NCI-H1436 treated with DMSO at 0.1 percent for 48 hours (cell line): ENCODE measurements around the gene ADAMTSL1.

ENCODE experiments used
- DNase-seq: peaks from one replicate; lab custom pipeline; 2025; lab: John Stamatoyannopoulos, UW

The ADAMTSL1 gene

GRCh38 chr9:18606846-18607245 lies 132.9 kb downstream of the ADAMTSL1 start:
- no peak for DNase-seq

- no peak for DNase-seq
Measured at GRCh38 chr9:18608371-18608770, 134.4 kb downstream of the ADAMTSL1 start.

- DNase-seq, result no peak
Measured at GRCh38 chr9:18610956-18611355, 137.0 kb downstream of the ADAMTSL1 start.

DNA sequence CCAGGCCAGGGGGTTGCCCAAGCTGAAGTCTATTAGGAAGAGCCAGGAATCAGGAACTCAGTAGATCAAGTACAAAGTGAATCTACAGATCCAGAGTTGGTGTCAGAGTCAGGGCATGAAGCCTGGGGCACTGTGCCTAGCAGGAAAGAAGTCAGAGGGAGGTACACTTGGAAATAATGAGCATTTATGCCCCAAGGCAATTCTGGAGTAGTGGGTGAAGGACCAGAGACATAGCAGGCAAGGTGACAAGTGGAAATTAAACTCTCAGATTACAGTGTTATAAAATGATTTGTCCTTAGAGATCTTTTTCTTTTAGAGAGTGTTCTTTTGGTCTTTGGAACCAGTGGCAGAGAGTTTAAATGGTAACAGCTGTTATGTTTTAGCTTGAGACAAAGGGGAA lies 138.0 kb downstream of the ADAMTSL1 start:
- peak; percentile 76 for DNase-seq

DNA sequence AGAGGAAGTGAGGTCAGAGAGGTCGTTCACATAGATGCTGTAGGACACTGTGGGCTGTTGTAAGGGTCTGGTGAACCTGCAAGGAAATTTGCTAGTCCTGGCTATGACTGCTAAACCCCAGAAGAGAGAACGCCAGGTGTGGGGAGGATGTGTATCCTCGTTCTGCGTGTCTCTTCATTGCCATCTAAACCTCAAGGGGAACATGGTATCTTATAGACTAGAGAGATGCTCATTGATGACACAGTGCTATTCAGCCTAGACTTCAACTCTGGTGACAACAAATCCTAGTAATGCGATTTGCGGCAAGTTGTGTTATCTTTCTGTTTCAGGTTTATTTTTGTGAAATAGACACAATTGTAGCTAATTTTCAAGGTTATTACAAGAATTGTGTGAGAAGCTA lies 140.2 kb downstream of the ADAMTSL1 start:
- DNase-seq, result no peak

- DNase-seq, result no peak
Measured at GRCh38 chr9:18614651-18615050, 140.7 kb downstream of the ADAMTSL1 start.

DNA sequence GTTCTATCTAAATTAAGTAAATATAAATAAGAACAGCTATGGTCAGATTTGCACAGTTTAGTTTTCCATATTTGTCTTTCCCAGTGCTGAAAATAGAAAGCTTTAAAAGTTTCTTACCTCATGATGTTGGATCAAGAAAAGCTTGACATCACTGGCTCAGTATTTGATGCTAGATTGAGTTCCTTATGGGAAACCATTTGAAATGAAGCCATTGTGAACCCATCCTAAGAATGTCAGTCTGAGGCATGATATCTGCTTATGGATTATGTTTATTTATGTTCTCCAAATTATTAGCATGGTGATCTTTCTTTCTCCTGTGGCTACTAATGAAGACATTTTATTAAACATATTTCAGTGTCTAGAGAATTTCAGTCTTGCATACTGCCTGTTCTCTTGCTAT lies 143.0 kb downstream of the ADAMTSL1 start:
- DNase-seq, result no peak

- no peak for DNase-seq
Measured at GRCh38 chr9:18617759-18618158, 143.8 kb downstream of the ADAMTSL1 start.

DNA sequence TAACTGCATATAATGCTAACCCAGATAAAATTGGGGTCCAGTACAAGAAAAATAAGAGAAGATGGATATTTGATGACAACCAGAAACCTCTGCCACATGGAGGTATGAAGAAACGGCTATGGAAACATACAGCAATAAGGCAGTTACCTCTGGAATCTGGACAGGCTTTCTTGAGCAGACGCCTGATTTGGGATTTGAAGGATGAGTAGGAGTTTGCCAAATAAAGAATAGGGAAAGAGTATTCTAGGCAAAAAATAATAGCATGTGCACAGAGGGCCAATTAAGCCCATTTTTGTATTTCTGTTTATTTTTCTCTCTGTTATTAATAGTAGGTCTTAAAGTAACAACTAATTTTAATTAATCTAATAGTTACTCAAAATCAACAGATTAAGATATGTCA lies 144.9 kb downstream of the ADAMTSL1 start:
- no peak for DNase-seq

- no peak for DNase-seq
Measured at GRCh38 chr9:18622186-18622836, 148.4 kb downstream of the ADAMTSL1 start.

DNA sequence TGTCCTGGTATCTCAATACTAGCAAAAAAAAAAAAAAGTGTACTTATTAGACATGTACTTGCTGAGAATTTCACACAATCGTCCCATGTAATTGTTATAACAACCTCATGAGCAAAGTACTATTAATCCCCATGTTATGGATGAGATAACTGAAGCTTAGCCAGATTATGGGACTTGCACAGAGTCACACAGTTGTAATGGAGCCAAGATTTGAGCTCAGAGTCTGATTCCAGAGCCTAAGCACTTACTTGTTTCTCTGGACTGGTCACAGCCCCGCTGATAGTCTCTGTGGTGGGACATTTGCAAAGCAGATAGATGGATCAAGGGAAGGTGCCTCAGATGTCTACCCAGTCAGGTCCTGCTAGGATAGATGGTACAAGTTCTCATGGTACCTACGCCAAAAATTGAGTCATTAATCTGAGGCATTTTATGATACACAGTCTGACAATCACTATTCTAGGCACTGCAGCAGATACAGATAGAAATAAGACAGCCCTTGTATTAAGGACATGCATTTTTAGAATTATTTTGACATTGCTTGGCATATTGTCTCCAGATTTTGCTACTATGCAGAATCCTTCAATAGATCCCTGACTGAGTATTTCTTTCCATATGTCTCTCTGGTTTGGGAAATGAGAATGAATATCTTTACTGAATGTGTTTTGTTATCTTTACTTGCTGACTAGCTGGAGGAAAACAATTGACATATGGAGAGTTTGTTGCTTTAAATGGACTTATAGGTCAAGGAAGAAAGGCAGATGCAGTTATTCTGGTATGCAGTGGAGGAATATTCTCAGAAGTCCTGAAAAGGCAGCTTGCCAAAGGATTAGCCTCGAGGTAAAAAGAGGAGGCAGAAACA lies 149.5 kb downstream of the ADAMTSL1 start:
- DNase-seq, result no peak

DNA sequence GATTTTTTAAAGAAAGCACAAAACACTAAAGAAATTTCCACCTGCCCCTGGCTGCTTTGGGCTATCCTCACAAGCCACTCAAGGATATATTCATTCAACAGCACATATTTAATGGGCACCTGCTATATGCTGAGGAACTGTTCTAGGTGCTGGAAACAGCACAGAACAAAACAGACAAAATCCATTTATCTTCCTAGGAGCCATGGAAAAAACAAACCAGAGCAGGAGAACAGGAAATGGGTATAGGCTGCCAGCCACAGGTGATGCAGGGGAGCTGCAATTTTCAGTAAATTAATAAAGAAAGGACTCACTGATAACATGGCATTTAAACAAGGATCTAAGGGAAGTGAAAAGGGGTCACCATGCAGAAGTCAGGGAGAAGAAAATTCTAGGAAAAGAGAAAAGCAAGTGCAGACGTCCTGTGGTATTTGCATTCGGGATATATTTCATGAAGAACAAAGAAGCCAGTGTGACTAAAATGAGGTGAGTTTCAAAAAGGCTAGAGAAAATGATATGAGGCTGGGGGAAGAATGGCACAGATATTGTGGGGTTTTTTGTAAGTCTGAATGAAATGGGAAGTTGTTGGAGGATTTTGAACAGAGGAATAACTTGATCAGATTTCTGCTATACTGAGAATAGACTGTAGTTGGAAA lies 152.2 kb downstream of the ADAMTSL1 start:
- no peak for DNase-seq

GRCh38 chr9:18629136-18629535 lies 155.2 kb downstream of the ADAMTSL1 start:
- no peak for DNase-seq

- DNase-seq, result no peak
Measured at GRCh38 chr9:18632632-18633403, 158.9 kb downstream of the ADAMTSL1 start.

DNA sequence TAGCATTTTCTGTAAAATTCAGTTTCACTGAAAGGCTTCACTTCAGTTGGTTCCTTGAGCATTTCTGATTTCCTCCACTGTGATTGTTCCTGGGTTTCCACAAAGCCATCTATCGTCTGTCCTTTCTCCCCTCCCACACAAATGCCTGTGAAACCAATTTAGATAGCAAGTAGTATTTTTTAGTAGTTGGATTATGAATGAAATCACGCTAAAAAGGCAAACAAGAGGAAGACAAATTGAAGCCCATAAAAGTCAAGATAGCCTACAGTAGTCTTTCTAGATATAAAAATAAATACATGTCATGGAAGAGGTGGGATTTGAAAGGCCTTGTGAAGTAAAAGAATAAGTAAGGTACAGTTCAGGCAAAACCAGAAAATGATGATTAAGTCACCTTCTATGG lies 162.8 kb downstream of the ADAMTSL1 start:
- no peak for DNase-seq

- DNase-seq, result no peak
Measured at GRCh38 chr9:18638371-18639249, 164.7 kb downstream of the ADAMTSL1 start.

DNA sequence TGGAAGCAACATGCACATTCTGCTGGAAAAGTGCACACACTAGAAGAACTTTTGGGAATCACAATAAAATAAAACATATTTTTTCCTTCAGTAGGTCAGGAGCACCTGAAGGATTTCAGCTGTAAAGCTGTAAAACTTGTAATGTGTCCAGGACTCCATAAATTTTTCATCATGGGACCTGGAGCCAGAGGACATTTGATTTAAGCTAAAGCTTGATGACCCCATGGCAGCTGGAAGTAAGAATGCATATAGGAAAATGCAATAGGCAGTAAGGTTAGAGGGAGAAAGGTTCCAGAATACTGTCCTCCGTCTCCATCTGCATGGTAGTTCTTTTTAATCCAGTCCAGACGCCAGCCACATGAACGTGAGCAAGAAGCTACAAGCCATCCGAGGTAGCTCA lies 166.0 kb downstream of the ADAMTSL1 start:
- DNase-seq, result no peak

GRCh38 chr9:18658804-18659705 lies 185.1 kb downstream of the ADAMTSL1 start:
- DNase-seq, result no peak

- DNase-seq, result no peak
Measured at GRCh38 chr9:18660001-18660400, 186.0 kb downstream of the ADAMTSL1 start.

GRCh38 chr9:18662320-18662719 lies 188.4 kb downstream of the ADAMTSL1 start:
- no peak for DNase-seq
